Naive B cell (primary cell): ENCODE data around the gene CELF4. TPM values are rescaled to one million over a fixed set of nuclear protein-coding genes. Genes with fewer than 3 reads are reported as not detected.
"Not testable (repeated sequence)": the region's sequence is repeated elsewhere in the genome, so short reads cannot be mapped to it uniquely, and the experiment has no call there.

Source experiments
- ATAC-seq, 2 donors: fragments of 150-1000 bp; cut with Tn5 transposase; 2 replicates each; pipeline ENCODE4 v1.10.0; 2021; ENCODE audit warnings: low read depth in 2 of 2, mild to moderate bottlenecking in 2 of 2, moderate library complexity in 2 of 2
- DNase-seq: peaks from one replicate; pipeline ENCODE4 v3.0.0; 2022
- H3K27ac Mint-ChIP-seq, 6 donors: one replicate each; pipeline ENCODE4 v1.8.0; 2020 to 2022; ENCODE audit warnings: mild to moderate bottlenecking in 6 of 6, mixed read lengths in 6 of 6, moderate library complexity in 5 of 6, inconsistent platforms in 2 of 6
- H3K27me3 Mint-ChIP-seq, 3 donors: one replicate each; pipeline ENCODE4 v1.8.0; 2021 to 2022; ENCODE audit warnings: mixed read lengths in 3 of 3, mild to moderate bottlenecking in 1 of 3
- H3K36me3 Mint-ChIP-seq, 2 donors: one replicate each; pipeline ENCODE4 v1.8.0; 2020 to 2022; ENCODE audit warnings: mixed read lengths in 2 of 2, inconsistent platforms in 1 of 2, mild to moderate bottlenecking in 1 of 2
- H3K4me1 Mint-ChIP-seq, 3 donors: one replicate each; pipeline ENCODE4 v1.8.0; 2020 to 2022; ENCODE audit warnings: mixed read lengths in 3 of 3, inconsistent platforms in 1 of 3, mild to moderate bottlenecking in 1 of 3, moderate library complexity in 1 of 3
- H3K4me3 Mint-ChIP-seq, 8 donors: one replicate each; pipeline ENCODE4 v1.8.0; 2020 to 2022; ENCODE audit warnings: mild to moderate bottlenecking in 8 of 8, mixed read lengths in 8 of 8, moderate library complexity in 8 of 8, inconsistent platforms in 2 of 8
- H3K9me3 Mint-ChIP-seq, 7 donors: one replicate each; pipeline ENCODE4 v1.8.0; 2020 to 2022; ENCODE audit warnings: mixed read lengths in 7 of 7, mild to moderate bottlenecking in 5 of 7, inconsistent platforms in 2 of 7, moderate library complexity in 1 of 7
- polyA plus RNA-seq, 6 donors: library from polyadenylated mRNA; unstranded; fragments of 300-500 nt; fragmentation: Illumina TruSeq; gene quantifications; one replicate each; pipeline ENCODE4 v1.2.3, GENCODE V29; 2021; ENCODE audit warnings: low read depth in 6 of 6

Gene CELF4
- polyA plus RNA-seq, 6 donors from 2014 or later = 0.21 to 0.34 (median 0.24) TPM; not detected in 1

- Mint-ChIP-seq H3K4me1 (no peaks in the 10 kb centered on the region), H3K9me3 (peaks cover 0 to 10% (median 1%) of the 10 kb centered on the region in 7 donors), H3K27me3 (peaks cover 18 to 25% (median 21%) of the 10 kb centered on the region in 3 donors), H3K27ac (peak overlapping the region in 1 of 6 donors; percentile 10), H3K36me3 (peaks cover 0 to 7% of the 10 kb centered on the region in 2 donors), H3K4me3 (no peak overlapping the region)
- DNase-seq (no peak), ATAC-seq (no peak)
Observed at GRCh38 chr18:37381554-37381953, 184.0 kb downstream of the CELF4 start.

- ATAC-seq (no peak), DNase-seq (no peak)
- Mint-ChIP-seq H3K4me1 (no peaks in the 10 kb centered on the region), H3K9me3 (peaks cover 0 to 10% (median 0%) of the 10 kb centered on the region in 7 donors), H3K27me3 (peaks cover 14 to 31% (median 27%) of the 10 kb centered on the region in 3 donors), H3K36me3 (peaks cover 0 to 7% of the 10 kb centered on the region in 2 donors), H3K27ac (no peak overlapping the region), H3K4me3 (no peak overlapping the region)
Observed at GRCh38 chr18:37380546-37381110, 185.0 kb downstream of the CELF4 start.

- H3K4me1 Mint-ChIP-seq = no peaks in the 10 kb centered on the region
- no peak overlapping the region for H3K27ac Mint-ChIP-seq
- ATAC-seq (no peak), DNase-seq (no peak)
- H3K27me3 Mint-ChIP-seq = peaks cover 14 to 31% (median 27%) of the 10 kb centered on the region in 3 donors
- H3K4me3 Mint-ChIP-seq = no peak overlapping the region
- peaks cover 0 to 10% (median 0%) of the 10 kb centered on the region in 7 donors for H3K9me3 Mint-ChIP-seq
- peaks cover 0 to 7% of the 10 kb centered on the region in 2 donors for H3K36me3 Mint-ChIP-seq
Observed at GRCh38 chr18:37378336-37379010, 187.1 kb downstream of the CELF4 start.

GRCh38 chr18:37375181-37375580, 190.4 kb downstream of the CELF4 start:
- H3K4me3 Mint-ChIP-seq = no peak overlapping the region
- peaks cover 11 to 21% (median 19%) of the 10 kb centered on the region in 3 donors for H3K27me3 Mint-ChIP-seq
- peaks cover 0 to under 1% (median 0%) of the 10 kb centered on the region in 7 donors for H3K9me3 Mint-ChIP-seq
- H3K36me3 Mint-ChIP-seq = no peaks in the 10 kb centered on the region
- no peak for DNase-seq
- H3K4me1 Mint-ChIP-seq = no peaks in the 10 kb centered on the region
- no peak overlapping the region for H3K27ac Mint-ChIP-seq
- ATAC-seq = no peak

DNA sequence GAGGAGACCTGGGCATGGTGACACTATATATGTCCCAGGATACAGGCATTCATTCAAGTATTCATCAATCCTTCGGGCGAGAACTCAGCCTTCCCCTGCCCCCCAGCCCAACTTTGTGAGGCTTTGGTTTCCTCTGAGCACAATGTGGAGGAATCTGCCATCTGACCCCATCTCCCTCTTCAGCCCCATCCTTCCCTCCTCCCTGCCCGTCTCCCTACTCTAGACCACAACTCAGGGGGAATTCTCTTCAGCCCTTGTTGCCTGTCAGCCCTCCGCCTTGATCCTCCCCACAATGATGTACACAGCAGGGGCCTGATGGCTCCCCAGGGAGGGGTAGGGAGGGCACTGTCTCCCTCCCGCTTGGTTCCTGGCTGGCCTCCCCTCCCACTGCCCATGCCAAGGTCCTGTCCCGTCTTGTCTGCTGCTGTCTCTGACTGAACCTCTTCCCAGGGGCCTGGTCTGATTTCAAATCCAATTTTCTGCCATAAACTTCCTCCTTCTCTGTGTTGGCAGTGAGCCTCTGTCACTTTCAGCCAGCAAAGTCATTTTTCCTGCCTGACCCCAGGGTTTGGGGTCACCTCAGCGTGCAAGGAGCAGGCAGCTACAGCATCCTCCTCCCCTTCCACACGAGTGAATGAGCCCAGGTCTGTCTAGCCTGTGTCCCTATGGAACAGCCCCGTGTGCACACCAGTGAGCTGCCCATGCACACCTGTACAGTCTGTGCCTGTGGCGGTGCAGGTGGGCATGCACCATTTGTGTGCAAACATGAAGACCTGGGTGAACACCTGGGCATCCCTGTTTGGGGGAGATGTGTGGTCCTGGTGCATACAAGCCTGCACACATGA, 197.3 kb downstream of the CELF4 start:
- H3K9me3 Mint-ChIP-seq = no peaks in the 10 kb centered on the region
- H3K4me1 Mint-ChIP-seq = no peaks in the 10 kb centered on the region
- DNase-seq (no peak), ATAC-seq (no peak)
- peaks cover 14 to 36% (median 32%) of the 10 kb centered on the region in 3 donors for H3K27me3 Mint-ChIP-seq
- H3K36me3 Mint-ChIP-seq = no peaks in the 10 kb centered on the region
- no peak overlapping the region for H3K4me3 Mint-ChIP-seq
- H3K27ac Mint-ChIP-seq = no peak overlapping the region

DNA sequence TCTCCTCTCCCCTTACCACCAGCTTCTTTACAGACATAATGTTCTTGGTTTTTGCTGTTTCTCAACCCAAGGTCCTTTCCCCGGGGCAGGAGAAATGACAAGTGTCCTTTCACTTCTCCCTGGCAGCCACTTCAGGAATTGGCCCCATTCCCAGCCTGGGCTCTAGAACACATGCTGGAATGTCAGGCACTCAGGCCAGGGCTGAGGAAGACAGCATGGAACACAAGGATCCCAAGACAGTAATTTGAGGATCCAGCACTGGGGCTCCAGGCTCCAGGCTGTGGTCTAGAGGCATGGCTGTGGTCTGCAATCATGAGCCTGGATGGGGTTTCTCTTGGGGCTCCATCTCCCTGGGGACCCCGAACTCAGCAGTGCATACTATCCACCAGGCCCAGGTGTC, 201.4 kb downstream of the CELF4 start:
- H3K27ac Mint-ChIP-seq = no peak overlapping the region

GRCh38 chr18:37362158-37362890, 203.3 kb downstream of the CELF4 start:
- DNase-seq = no peak
- Mint-ChIP-seq H3K4me1 (no peaks in the 10 kb centered on the region), H3K9me3 (peaks cover 0 to 2% (median 0%) of the 10 kb centered on the region in 7 donors), H3K36me3 (no peaks in the 10 kb centered on the region), H3K27me3 (peaks cover 22 to 40% (median 26%) of the 10 kb centered on the region in 3 donors), H3K27ac (no peak overlapping the region), H3K4me3 (no peak overlapping the region)
- ATAC-seq = no peak

More for the DNA sequence above, 201.4 kb downstream of the CELF4 start:
- no peaks in the 10 kb centered on the region for H3K36me3 Mint-ChIP-seq
- DNase-seq (no peak), ATAC-seq (no peak)
- H3K4me3 Mint-ChIP-seq = no peak overlapping the region
- no peaks in the 10 kb centered on the region for H3K9me3 Mint-ChIP-seq
- peaks cover 18 to 48% (median 33%) of the 10 kb centered on the region in 3 donors for H3K27me3 Mint-ChIP-seq
- H3K4me1 Mint-ChIP-seq = no peaks in the 10 kb centered on the region

GRCh38 chr18:37361335-37362157, 204.1 kb downstream of the CELF4 start:
- no peak for ATAC-seq
- no peaks in the 10 kb centered on the region for H3K36me3 Mint-ChIP-seq

DNA sequence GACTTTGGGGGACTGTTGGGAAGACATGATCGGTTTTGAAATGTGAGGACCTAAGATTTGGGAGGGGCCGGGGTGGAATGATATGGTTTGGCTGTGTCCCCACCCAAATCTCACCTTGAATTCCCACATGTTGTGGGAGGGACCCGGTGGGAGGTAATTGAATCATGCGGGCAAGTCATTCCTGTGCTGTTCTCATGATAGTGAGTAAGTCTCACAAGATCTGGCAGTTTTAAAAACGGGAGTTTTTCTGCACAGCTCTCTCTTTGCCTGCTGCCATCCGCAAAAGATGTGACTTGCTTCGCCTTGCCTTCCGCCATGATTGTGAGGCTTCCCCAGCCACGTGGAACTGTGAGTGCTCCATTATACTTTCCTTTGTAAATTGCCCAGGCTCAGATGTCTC, 207.5 kb downstream of the CELF4 start:
- H3K36me3 Mint-ChIP-seq, H3K27ac Mint-ChIP-seq, ATAC-seq: not testable (repeated sequence)

More at GRCh38 chr18:37361335-37362157, 204.1 kb downstream of the CELF4 start:
- H3K27me3 Mint-ChIP-seq = peaks cover 20 to 33% (median 22%) of the 10 kb centered on the region in 3 donors
- H3K4me3 Mint-ChIP-seq = no peak overlapping the region
- no peak for DNase-seq
- peaks cover 0 to 2% (median 0%) of the 10 kb centered on the region in 7 donors for H3K9me3 Mint-ChIP-seq
- H3K4me1 Mint-ChIP-seq = no peaks in the 10 kb centered on the region
- no peak overlapping the region for H3K27ac Mint-ChIP-seq

DNA sequence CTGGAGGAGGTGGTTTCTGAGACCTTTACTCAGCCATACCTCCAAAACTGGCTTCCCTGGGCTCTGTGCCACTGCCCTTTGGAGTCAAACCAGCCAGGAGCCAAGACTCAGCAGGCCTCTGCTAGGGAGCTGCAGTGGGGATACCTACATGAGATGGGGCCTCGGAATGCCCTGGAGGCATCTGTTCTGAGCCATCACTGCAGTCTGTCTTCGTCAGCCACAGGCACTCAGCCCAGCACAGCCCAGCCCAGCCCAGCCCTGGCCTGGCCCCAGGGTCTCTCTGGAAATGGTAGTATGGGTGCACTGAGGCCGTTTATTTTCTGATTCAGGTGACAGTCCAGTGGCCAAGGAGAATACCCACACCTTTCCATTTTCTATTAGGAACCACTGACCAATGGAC, 209.8 kb downstream of the CELF4 start:
- DNase-seq (no peak), ATAC-seq (no peak)
- Mint-ChIP-seq H3K9me3 (peaks cover 0 to 2% (median 0%) of the 10 kb centered on the region in 7 donors), H3K27ac (no peak overlapping the region), H3K27me3 (peaks cover 0 to 10% (median 4%) of the 10 kb centered on the region in 3 donors), H3K4me3 (no peak overlapping the region), H3K36me3 (no peaks in the 10 kb centered on the region), H3K4me1 (no peaks in the 10 kb centered on the region)

More for the DNA sequence above, 207.5 kb downstream of the CELF4 start:
- H3K4me3 Mint-ChIP-seq, H3K4me1 Mint-ChIP-seq, DNase-seq, H3K9me3 Mint-ChIP-seq: not testable (repeated sequence)
- peaks cover 4 to 22% (median 10%) of the 10 kb centered on the region in 3 donors for H3K27me3 Mint-ChIP-seq

DNA sequence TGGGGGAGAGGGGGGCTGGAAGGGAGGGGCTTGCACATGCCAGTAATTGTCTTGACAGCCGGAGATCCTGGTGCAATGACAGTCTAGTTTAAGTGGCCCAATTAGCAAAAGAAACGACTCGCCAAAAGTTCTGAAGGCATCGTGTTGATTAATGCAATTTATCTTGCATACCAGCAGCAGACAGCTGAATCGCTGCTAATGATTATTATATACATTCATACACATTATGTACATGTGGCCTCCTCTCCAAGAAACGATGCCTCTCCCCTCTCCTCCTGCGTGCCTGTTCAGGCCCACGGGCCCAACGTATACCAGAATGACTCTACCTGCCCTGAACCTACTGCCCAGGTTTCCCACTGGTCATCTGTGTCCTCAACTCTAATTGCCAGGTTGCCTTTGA, 214.5 kb downstream of the CELF4 start:
- ATAC-seq (no peak), DNase-seq (no peak)
- Mint-ChIP-seq H3K36me3 (no peaks in the 10 kb centered on the region), H3K27me3 (peaks cover 0 to 11% (median 9%) of the 10 kb centered on the region in 3 donors), H3K4me3 (no peak overlapping the region), H3K4me1 (no peaks in the 10 kb centered on the region), H3K27ac (no peak overlapping the region), H3K9me3 (no peaks in the 10 kb centered on the region)

DNA sequence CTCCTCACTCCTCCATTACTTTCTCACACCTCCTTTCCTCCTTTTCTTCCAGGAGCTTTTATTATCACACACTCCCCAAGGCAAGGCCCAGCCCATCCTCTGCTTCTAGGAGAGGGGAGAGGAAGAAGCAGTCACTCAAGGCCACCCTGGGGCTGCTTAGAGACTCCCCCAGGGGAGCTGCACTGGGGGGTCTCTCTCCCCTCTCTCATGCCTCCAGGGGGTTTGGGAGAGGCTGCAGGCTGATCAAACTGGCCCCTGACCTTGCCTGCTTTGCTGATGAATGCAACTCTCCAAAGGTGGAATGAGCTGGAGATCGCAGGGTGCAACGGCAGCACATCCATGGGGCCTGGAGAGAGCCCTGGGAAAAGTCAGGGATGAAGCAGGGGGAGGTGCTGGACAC, 216.9 kb downstream of the CELF4 start:
- DNase-seq = no peak
- H3K27ac Mint-ChIP-seq = no peak overlapping the region
- peaks cover 12 to 25% (median 13%) of the 10 kb centered on the region in 3 donors for H3K27me3 Mint-ChIP-seq

More for the DNA sequence above, 216.9 kb downstream of the CELF4 start:
- ATAC-seq = no peak
- Mint-ChIP-seq H3K4me1 (peaks cover 0 to 3% (median 0%) of the 10 kb centered on the region in 3 donors), H3K36me3 (no peaks in the 10 kb centered on the region), H3K9me3 (no peaks in the 10 kb centered on the region), H3K4me3 (no peak overlapping the region)
